H1 (cell line): Measurements from ENCODE around the gene SLC4A7. TPM values are rescaled to one million over a fixed set of nuclear protein-coding genes. Genes with fewer than 3 reads are reported as not detected.

Experiments
- BCL11A ChIP-seq, 2 experiments: IDR thresholded peaks; one replicate each; pipeline ENCODE4 v1.6.1; 2011; ENCODE audit warnings: low read depth in 2 of 2, low read length in 2 of 2, mild to moderate bottlenecking in 2 of 2
- CBX5 ChIP-seq: fragments of 300-800, 300-1000 bp; sonication (generic); IDR thresholded peaks from 2 replicates; pipeline ENCODE4 v1.7.1; 2016; ENCODE audit warnings: antibody characterized with exemption, low read length, low read depth
- EP300 ChIP-seq, 2 experiments: IDR thresholded peaks; 1 replicate in 1 of 2; 2 replicates in 1 of 2; pipeline ENCODE4 v1.6.1; 2011 to 2012; ENCODE audit warnings: low read depth in 2 of 2, low read length in 2 of 2, mild to moderate bottlenecking in 2 of 2, borderline replicate concordance in 1 of 2, inconsistent platforms in 1 of 2, moderate library complexity in 1 of 2
- GTF2F1 ChIP-seq: IDR thresholded peaks from 2 replicates; pipeline ENCODE4 v1.6.1; 2012; ENCODE audit warnings: low read depth, low read length, improper control_type of control experiment, borderline replicate concordance
- HDAC6 ChIP-seq: IDR thresholded peaks from one replicate; pipeline ENCODE4 v1.7.1; 2012; ENCODE audit warnings: low read depth, mild to moderate bottlenecking, inconsistent platforms, low read length, moderate library complexity
- JUN ChIP-seq: IDR thresholded peaks from 2 replicates; pipeline ENCODE4 v1.6.1; 2011; ENCODE audit warnings: low read depth, mild to moderate bottlenecking, improper control_type of control experiment, low read length
- PHF8 ChIP-seq: fragments of 200-600 bp; sonication (generic); conservative IDR thresholded peaks from 2 replicates; pipeline ENCODE4 v1.7.1; 2012; ENCODE audit warnings: low read depth, mild to moderate bottlenecking, inconsistent platforms, low read length, moderate library complexity
- POLR2AphosphoS5 ChIP-seq: IDR thresholded peaks from 2 replicates; pipeline ENCODE4 v1.6.1; 2011; ENCODE audit warnings: low read depth, low read length
- RBBP5 ChIP-seq: IDR thresholded peaks from 2 replicates; pipeline ENCODE4 v1.7.1; 2012; ENCODE audit warnings: low read depth, mild to moderate bottlenecking, inconsistent platforms, low read length, moderate library complexity, borderline replicate concordance
- SP1 ChIP-seq: IDR thresholded peaks from 2 replicates; pipeline ENCODE4 v1.6.1; 2011; ENCODE audit warnings: low read depth, low read length
- TBP ChIP-seq: IDR thresholded peaks from 2 replicates; pipeline ENCODE4 v1.6.1; 2011; ENCODE audit warnings: low read depth, low read length, improper control_type of control experiment
- TCF12 ChIP-seq: IDR thresholded peaks from 2 replicates; pipeline ENCODE4 v1.6.1; 2011; ENCODE audit warnings: low read depth, mild to moderate bottlenecking, low read length
- polyA plus RNA-seq, 7 experiments: library from polyadenylated mRNA; depleted of rRNA in 3 of 7; stranded (reverse) in 5 of 7; unstranded in 2 of 7; fragments of >200 nt in 5 of 7; fragments of 200-250 nt in 2 of 7; gene quantifications; 1 replicate in 5 of 7; 2 replicates in 1 of 7; 4 replicates in 1 of 7; pipeline versions ENCODE4 v1.2.1 to v1.2.3, GENCODE V29; 2011 to 2013; ENCODE audit warnings: missing spikeins in 2 of 7, mixed read lengths in 2 of 7
- total RNA-seq: library from RNA; stranded (reverse); fragmentation: NEBNext Ultra II Directional; extraction: Animal tissue kit (Norgen Biotek cat#: 25700); gene quantifications from 2 replicates; pipeline ENCODE4 v1.2.1, GENCODE V29; 2021
- TF ChIP-seq, protein P1 (sequence below): fragments of 300-600 bp; sonication (generic); IDR thresholded peaks from 2 replicates; pipeline ENCODE4 v1.7.1; 2012; ENCODE audit warnings: low read length, moderate library complexity, mild to moderate bottlenecking, inconsistent platforms; ENCODE audit not compliant: insufficient replicate concordance

SLC4A7 gene
- total and polyA plus RNA-seq, 2 of the 8 experiments (the other 6 are each of a cell fraction or from before 2014, with no cell fraction given): 14.9 to 70.5 TPM

- TF ChIP-seq, protein P1, sequence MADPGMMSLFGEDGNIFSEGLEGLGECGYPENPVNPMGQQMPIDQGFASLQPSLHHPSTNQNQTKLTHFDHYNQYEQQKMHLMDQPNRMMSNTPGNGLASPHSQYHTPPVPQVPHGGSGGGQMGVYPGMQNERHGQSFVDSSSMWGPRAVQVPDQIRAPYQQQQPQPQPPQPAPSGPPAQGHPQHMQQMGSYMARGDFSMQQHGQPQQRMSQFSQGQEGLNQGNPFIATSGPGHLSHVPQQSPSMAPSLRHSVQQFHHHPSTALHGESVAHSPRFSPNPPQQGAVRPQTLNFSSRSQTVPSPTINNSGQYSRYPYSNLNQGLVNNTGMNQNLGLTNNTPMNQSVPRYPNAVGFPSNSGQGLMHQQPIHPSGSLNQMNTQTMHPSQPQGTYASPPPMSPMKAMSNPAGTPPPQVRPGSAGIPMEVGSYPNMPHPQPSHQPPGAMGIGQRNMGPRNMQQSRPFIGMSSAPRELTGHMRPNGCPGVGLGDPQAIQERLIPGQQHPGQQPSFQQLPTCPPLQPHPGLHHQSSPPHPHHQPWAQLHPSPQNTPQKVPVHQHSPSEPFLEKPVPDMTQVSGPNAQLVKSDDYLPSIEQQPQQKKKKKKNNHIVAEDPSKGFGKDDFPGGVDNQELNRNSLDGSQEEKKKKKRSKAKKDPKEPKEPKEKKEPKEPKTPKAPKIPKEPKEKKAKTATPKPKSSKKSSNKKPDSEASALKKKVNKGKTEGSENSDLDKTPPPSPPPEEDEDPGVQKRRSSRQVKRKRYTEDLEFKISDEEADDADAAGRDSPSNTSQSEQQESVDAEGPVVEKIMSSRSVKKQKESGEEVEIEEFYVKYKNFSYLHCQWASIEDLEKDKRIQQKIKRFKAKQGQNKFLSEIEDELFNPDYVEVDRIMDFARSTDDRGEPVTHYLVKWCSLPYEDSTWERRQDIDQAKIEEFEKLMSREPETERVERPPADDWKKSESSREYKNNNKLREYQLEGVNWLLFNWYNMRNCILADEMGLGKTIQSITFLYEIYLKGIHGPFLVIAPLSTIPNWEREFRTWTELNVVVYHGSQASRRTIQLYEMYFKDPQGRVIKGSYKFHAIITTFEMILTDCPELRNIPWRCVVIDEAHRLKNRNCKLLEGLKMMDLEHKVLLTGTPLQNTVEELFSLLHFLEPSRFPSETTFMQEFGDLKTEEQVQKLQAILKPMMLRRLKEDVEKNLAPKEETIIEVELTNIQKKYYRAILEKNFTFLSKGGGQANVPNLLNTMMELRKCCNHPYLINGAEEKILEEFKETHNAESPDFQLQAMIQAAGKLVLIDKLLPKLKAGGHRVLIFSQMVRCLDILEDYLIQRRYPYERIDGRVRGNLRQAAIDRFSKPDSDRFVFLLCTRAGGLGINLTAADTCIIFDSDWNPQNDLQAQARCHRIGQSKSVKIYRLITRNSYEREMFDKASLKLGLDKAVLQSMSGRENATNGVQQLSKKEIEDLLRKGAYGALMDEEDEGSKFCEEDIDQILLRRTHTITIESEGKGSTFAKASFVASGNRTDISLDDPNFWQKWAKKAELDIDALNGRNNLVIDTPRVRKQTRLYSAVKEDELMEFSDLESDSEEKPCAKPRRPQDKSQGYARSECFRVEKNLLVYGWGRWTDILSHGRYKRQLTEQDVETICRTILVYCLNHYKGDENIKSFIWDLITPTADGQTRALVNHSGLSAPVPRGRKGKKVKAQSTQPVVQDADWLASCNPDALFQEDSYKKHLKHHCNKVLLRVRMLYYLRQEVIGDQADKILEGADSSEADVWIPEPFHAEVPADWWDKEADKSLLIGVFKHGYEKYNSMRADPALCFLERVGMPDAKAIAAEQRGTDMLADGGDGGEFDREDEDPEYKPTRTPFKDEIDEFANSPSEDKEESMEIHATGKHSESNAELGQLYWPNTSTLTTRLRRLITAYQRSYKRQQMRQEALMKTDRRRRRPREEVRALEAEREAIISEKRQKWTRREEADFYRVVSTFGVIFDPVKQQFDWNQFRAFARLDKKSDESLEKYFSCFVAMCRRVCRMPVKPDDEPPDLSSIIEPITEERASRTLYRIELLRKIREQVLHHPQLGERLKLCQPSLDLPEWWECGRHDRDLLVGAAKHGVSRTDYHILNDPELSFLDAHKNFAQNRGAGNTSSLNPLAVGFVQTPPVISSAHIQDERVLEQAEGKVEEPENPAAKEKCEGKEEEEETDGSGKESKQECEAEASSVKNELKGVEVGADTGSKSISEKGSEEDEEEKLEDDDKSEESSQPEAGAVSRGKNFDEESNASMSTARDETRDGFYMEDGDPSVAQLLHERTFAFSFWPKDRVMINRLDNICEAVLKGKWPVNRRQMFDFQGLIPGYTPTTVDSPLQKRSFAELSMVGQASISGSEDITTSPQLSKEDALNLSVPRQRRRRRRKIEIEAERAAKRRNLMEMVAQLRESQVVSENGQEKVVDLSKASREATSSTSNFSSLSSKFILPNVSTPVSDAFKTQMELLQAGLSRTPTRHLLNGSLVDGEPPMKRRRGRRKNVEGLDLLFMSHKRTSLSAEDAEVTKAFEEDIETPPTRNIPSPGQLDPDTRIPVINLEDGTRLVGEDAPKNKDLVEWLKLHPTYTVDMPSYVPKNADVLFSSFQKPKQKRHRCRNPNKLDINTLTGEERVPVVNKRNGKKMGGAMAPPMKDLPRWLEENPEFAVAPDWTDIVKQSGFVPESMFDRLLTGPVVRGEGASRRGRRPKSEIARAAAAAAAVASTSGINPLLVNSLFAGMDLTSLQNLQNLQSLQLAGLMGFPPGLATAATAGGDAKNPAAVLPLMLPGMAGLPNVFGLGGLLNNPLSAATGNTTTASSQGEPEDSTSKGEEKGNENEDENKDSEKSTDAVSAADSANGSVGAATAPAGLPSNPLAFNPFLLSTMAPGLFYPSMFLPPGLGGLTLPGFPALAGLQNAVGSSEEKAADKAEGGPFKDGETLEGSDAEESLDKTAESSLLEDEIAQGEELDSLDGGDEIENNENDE: no peak
- TF ChIP-seq POLR2AphosphoS5 (no peak), EP300 (IDR thresholded peaks at IDR 0.05; ENCODE audit: borderline replicate concordance in 1 of 2, low read depth in 2 of 2, low read length in 2 of 2) (no peak), BCL11A (IDR thresholded peaks at IDR 0.05; ENCODE audit: low read depth in 2 of 2, low read length in 2 of 2) (no peak), CBX5 (no peak), SP1 (no peak), HDAC6 (no peak), JUN (no peak), PHF8 (no peak), TBP (no peak), GTF2F1 (no peak), TCF12 (no peak), RBBP5 (no peak)
Observed at GRCh38 chr3:27354161-27354560, 130.0 kb downstream of the SLC4A7 start (continued).
